ENCODE results near the gene SCAMP4. TPM values are rescaled to one million over a fixed set of nuclear protein-coding genes. Genes with fewer than 3 reads are reported as not detected.
A peak's percentile ranks its signal among the peaks of the same experiment; 100 is the strongest.

The SCAMP4 gene
- total and polyA plus RNA-seq, 2 of the 13 experiments (the other 11 are each of a cell fraction or from before 2014, with no cell fraction given) = 10.7 to 13.7 TPM

DNA sequence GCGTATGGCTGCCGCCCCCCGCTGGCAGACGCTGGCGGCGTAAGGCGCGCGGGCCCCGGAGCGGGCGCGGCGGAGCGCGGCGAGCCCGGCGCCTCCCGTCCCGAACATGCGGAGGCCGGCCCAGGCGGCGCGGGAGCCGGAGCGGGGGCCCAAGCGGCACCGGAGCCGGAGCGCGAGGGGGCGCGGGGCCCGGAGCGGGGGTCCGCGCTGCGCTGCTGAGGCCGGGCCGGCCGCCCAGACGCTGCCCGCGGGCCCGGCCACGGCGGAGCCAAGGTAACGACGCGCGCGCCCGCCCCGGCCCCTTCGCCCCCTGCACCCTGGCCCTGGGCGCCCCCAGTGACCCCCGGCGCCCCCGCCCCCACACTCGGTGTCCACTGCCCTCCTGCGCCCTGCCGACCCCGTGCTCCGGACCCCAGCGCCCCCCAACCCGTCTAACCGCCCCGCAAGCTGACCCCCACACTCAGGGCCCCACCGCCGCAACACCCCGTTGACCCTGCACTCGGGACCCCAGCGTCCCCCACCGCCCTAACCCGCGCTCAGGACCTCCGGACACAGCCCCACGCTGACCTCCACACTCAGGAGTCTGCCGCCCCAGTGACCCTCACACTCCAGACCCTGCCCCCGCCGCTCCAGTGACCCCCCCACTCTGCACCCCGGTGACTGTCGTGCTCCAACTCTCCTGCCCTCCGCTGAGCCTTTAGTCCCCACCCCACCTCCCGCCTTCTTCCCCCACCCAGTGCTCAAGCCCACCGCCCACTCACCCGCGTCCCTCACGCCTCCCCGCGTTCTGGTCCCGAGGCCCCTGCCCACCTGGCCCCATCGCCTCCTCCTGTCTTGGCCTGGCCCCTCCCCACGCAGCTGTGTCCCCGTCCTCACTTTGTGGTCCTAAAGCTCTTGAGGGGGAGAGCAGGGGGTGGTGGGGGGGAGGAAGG lies 36.2 kb downstream of the SCAMP4 start, which contains the start of gene CSNK1G2 (continued):
- TF ChIP-seq CCDC6 (CRISPR knock-in tag; IDR thresholded peaks at IDR 0.05) = 0 out of 2 replicates have a peak, but pooled peaks have one; percentile 13

- CTCF ChIA-PET (ENCODE audit: low intra/inter-chr PET ratio, low total read pairs) = no interaction called here
- DNase-seq (ENCODE audit: low spot score) (peak; percentile 73), ATAC-seq (peak; percentile 83), FAIRE-seq (peak; percentile 55)
- Histone ChIP-seq H3K27me3 (ENCODE audit: control insufficient read depth in 1 of 2, insufficient read depth in 2 of 2, low read length in 2 of 2) (no peaks in the 10 kb centered on the region; a peak in 1 of 5 replicates), H3K27ac (ENCODE audit: extremely low read length, insufficient read depth, low read length) (peak overlapping the region; percentile 84), H3K4me3 (replicated peaks in 1 of 3; ENCODE audit: insufficient read depth in 1 of 3, low read depth in 2 of 3, low read length in 3 of 3) (peak overlapping the region; percentile 87 to 95 (median 95)), H3K79me2 (ENCODE audit: insufficient read depth, low read length) (peaks cover 44% of the 10 kb centered on the region), H2AFZ (ENCODE audit: low read length) (no peak overlapping the region), H3K9ac (ENCODE audit: insufficient read depth, low read depth, low read length) (peak overlapping the region; percentile 76), H4K20me1 (ENCODE audit: insufficient read depth, low read length) (peaks cover 39% of the 10 kb centered on the region), H3K9me3 (ENCODE audit: low read length) (no peaks in the 10 kb centered on the region), H3K4me2 (ENCODE audit: low read depth, low read length) (peak overlapping the region; percentile 97), H3K36me3 (replicated peaks in 1 of 2; ENCODE audit: control insufficient read depth in 1 of 2, insufficient read depth in 2 of 2, low read length in 2 of 2) (peaks cover 0 to 5% of the 10 kb centered on the region in 2 experiments; a peak in 1 of 5 replicates), H3K4me1 (ENCODE audit: insufficient read depth, low read length) (peaks cover 36% of the 10 kb centered on the region)
- intact Hi-C loops (cut with micrococcal nuclease; ENCODE audit: unreplicated experiment) (no loop called here), in situ Hi-C loops (cut with HindIII; ENCODE audit: extremely low pct_ligation_motif_present, low pct_unique_long_range_greater_than_20kb) (no loop called here)
- WGBS (ENCODE audit: low lambda C conversion rate) = 0% methylated on average over 5 of the region's 40 CpGs
- TSS peak; percentile 57 for BruUV-seq (replicated peaks)
- POLR2A ChIA-PET = no interaction called here
- TF ChIP-seq ZBTB25 (CRISPR knock-in tag; IDR thresholded peaks at IDR 0.05) (peak; percentile 73), MEF2D (CRISPR knock-in tag; IDR thresholded peaks at IDR 0.05) (peak; percentile 54; the same call in 1 of the 2 replicates), MAF1 (CRISPR knock-in tag; IDR thresholded peaks at IDR 0.05; ENCODE audit: borderline replicate concordance) (0 out of 2 replicates have a peak, but pooled peaks have one; percentile 16), ZNF746 (CRISPR knock-in tag; IDR thresholded peaks at IDR 0.05) (peak; percentile 74; the same call in 1 of the 2 replicates), ZNF563 (CRISPR knock-in tag; IDR thresholded peaks at IDR 0.05) (peak; percentile 38; the same call in 1 of the 2 replicates), ZFP91 (CRISPR knock-in tag; IDR thresholded peaks at IDR 0.05; ENCODE audit: borderline replicate concordance) (peak; percentile 48; the same call in 1 of the 2 replicates), LCORL (IDR thresholded peaks at IDR 0.05) (no peak), LCORL (CRISPR knock-in tag; IDR thresholded peaks at IDR 0.05) (peak; percentile 40; the same call in 1 of the 2 replicates)
- TF ChIP-seq, protein P1, sequence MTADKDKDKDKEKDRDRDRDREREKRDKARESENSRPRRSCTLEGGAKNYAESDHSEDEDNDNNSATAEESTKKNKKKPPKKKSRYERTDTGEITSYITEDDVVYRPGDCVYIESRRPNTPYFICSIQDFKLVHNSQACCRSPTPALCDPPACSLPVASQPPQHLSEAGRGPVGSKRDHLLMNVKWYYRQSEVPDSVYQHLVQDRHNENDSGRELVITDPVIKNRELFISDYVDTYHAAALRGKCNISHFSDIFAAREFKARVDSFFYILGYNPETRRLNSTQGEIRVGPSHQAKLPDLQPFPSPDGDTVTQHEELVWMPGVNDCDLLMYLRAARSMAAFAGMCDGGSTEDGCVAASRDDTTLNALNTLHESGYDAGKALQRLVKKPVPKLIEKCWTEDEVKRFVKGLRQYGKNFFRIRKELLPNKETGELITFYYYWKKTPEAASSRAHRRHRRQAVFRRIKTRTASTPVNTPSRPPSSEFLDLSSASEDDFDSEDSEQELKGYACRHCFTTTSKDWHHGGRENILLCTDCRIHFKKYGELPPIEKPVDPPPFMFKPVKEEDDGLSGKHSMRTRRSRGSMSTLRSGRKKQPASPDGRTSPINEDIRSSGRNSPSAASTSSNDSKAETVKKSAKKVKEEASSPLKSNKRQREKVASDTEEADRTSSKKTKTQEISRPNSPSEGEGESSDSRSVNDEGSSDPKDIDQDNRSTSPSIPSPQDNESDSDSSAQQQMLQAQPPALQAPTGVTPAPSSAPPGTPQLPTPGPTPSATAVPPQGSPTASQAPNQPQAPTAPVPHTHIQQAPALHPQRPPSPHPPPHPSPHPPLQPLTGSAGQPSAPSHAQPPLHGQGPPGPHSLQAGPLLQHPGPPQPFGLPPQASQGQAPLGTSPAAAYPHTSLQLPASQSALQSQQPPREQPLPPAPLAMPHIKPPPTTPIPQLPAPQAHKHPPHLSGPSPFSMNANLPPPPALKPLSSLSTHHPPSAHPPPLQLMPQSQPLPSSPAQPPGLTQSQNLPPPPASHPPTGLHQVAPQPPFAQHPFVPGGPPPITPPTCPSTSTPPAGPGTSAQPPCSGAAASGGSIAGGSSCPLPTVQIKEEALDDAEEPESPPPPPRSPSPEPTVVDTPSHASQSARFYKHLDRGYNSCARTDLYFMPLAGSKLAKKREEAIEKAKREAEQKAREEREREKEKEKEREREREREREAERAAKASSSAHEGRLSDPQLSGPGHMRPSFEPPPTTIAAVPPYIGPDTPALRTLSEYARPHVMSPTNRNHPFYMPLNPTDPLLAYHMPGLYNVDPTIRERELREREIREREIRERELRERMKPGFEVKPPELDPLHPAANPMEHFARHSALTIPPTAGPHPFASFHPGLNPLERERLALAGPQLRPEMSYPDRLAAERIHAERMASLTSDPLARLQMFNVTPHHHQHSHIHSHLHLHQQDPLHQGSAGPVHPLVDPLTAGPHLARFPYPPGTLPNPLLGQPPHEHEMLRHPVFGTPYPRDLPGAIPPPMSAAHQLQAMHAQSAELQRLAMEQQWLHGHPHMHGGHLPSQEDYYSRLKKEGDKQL (CRISPR knock-in tag; IDR thresholded peaks at IDR 0.05; ENCODE audit: low read depth) = no peak
Observed at GRCh38 chr19:1942078-1942933, 37.1 kb downstream of the SCAMP4 start.

All from HepG2 (cell line).